ENCODE results near the gene GAS2L2.

The GAS2L2 gene

GRCh38 chr17:35745749-35746320 is 7.2 kb downstream of the GAS2L2 start:
- no peak for DNase-seq (ENCODE audit: low read depth)

GRCh38 chr17:35745246-35745645 is 7.8 kb downstream of the GAS2L2 start:
- DNase-seq (ENCODE audit: low read depth), result no peak

- no peak for DNase-seq (ENCODE audit: low read depth)
Measured at GRCh38 chr17:35744830-35745229, 8.2 kb downstream of the GAS2L2 start.

GRCh38 chr17:35743626-35744328 is 9.3 kb downstream of the GAS2L2 start:
- no peak for DNase-seq (ENCODE audit: low read depth)

- DNase-seq (ENCODE audit: low read depth), result no peak
Measured at GRCh38 chr17:35742896-35743477, 10.1 kb downstream of the GAS2L2 start.

- no peak for DNase-seq (ENCODE audit: low read depth)
Measured at GRCh38 chr17:35742496-35742895, 10.5 kb downstream of the GAS2L2 start.

- DNase-seq (ENCODE audit: low read depth), result no peak
Measured at GRCh38 chr17:35740997-35741931, 11.8 kb downstream of the GAS2L2 start.

GRCh38 chr17:35740216-35740615 is 12.8 kb downstream of the GAS2L2 start:
- no peak for DNase-seq (ENCODE audit: low read depth)

- no peak for DNase-seq (ENCODE audit: low read depth)
Measured at GRCh38 chr17:35738519-35739133, 14.4 kb downstream of the GAS2L2 start.

GRCh38 chr17:35736236-35736635 is 16.8 kb downstream of the GAS2L2 start:
- DNase-seq (ENCODE audit: low read depth), result no peak

GRCh38 chr17:35735036-35735805 is 17.8 kb downstream of the GAS2L2 start:
- DNase-seq (ENCODE audit: low read depth), result no peak

- DNase-seq (ENCODE audit: low read depth), result no peak
Measured at GRCh38 chr17:35734396-35734795, 18.6 kb downstream of the GAS2L2 start.

GRCh38 chr17:35733366-35733765 is 19.7 kb downstream of the GAS2L2 start:
- no peak for DNase-seq (ENCODE audit: low read depth)

GRCh38 chr17:35732806-35733136 is 20.3 kb downstream of the GAS2L2 start:
- no peak for DNase-seq (ENCODE audit: low read depth)

- DNase-seq (ENCODE audit: low read depth), result no peak
Measured at GRCh38 chr17:35731917-35732805, 20.9 kb downstream of the GAS2L2 start.

- peak; percentile 14 for DNase-seq (ENCODE audit: low read depth)
Measured at GRCh38 chr17:35731239-35731916, 21.7 kb downstream of the GAS2L2 start, which contains the start of gene RASL10B. TSS of gene RASL10B (plus strand) at chr17:35731639. CDS start at chr17:35735185, 3,546 bp downstream.

- no peak for DNase-seq (ENCODE audit: low read depth)
Measured at GRCh38 chr17:35730400-35731005, 22.5 kb downstream of the GAS2L2 start.

- no peak for DNase-seq (ENCODE audit: low read depth)
Measured at GRCh38 chr17:35729405-35729833, 23.6 kb downstream of the GAS2L2 start.

GRCh38 chr17:35728551-35728950 is 24.5 kb downstream of the GAS2L2 start:
- DNase-seq (ENCODE audit: low read depth), result no peak

All from CMK (cell line).